ENCODE results near the gene SEPTIN7. TPM values are rescaled to one million over a fixed set of nuclear protein-coding genes. Genes with fewer than 3 reads are reported as not detected.

The SEPTIN7 gene
- polyA plus RNA-seq = 158 to 284 TPM (median 173 TPM) in 3 replicates
- polyA plus RNA-seq (2011; ENCODE audit: low read depth) = 560 TPM
- 113 and 242 TPM in 2 replicates for polyA plus RNA-seq (2011; cell fraction: cytosol; rRNA removed)
- polyA plus RNA-seq (2011; cell fraction: nucleus; rRNA removed) = 117 and 173 TPM in 2 replicates
- 148 and 213 TPM in 2 replicates for polyA plus RNA-seq (2012; ENCODE audit: low replicate concordance)
- 23.1 to 180 TPM (median 92.1 TPM) in 3 replicates for polyA minus RNA-seq
- 84.8 TPM for polyA minus RNA-seq (2011; cell fraction: cytosol; rRNA and poly(A)+ RNA removed)
- 57.4 and 108 TPM in 2 replicates for polyA minus RNA-seq (2011; cell fraction: nucleus; rRNA and poly(A)+ RNA removed)

DNA sequence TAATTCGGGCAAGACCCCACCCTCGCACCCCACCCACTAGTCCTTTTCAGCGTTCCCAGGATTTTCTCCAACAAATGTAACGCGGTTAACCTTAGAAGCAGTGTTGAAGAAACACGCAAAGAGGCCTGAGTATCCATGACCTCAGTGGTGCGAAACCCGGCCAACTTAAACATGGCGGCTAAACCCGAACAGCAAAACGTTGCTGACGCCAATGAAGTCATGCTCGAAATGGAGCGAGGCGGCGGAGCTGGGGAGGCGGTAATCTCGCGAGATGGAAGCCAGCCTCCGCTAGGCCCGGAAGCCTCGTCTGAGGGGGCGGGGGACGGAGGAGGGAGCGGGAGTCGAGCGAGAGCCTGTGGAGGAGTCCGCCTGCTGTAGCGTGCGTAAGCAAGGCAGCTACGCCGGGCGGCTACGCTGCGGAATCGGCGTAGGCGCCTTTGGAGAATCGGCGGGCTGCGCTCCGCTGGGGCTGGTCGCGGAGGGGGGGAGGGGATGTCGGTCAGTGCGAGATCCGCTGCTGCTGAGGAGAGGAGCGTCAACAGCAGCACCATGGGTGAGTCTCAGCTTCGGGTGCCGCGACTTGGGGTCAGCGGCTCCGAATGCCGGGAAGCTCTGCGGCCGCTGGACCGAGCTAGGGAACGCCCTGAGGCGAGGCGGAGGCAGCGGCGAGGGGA, at the start of gene SEPTIN7:
SEPTIN7 (plus strand) TSS at position 340 of the 674 bp plus-strand sequence; CDS start at position 493, 153 bp downstream.
- Histone ChIP-seq H3K4me1 (ENCODE audit: control insufficient read depth, extremely low read depth, insufficient read depth, low read length) (peaks cover 11% of the 10 kb centered on the region), H3K79me2 (ENCODE audit: control insufficient read depth, insufficient read depth, low read length) (peaks cover 44% of the 10 kb centered on the region), H3K4me3 (ENCODE audit: control insufficient read depth in 2 of 3, extremely low read depth in 1 of 3, insufficient read depth in 2 of 3, low read depth in 1 of 3, low read length in 3 of 3) (peak within 1 kb of the TSS; percentile 84 to 88 (median 85)), H3K27ac (ENCODE audit: control insufficient read depth, insufficient read depth, low read length) (peak within 1 kb of the TSS; percentile 95), H2AFZ (ENCODE audit: control insufficient read depth, low read length) (peak within 1 kb of the TSS; percentile 91), H3K9me1 (ENCODE audit: control insufficient read depth, extremely low read depth, insufficient read depth, low read length) (no peaks in the 10 kb centered on the region), H3K9ac (ENCODE audit: control insufficient read depth, extremely low read depth, insufficient read depth, low read length) (peak within 1 kb of the TSS; percentile 94), H4K20me1 (ENCODE audit: control insufficient read depth, extremely low read depth, insufficient read depth, low read length) (peaks cover 8% of the 10 kb centered on the region), H3K9me3 (ENCODE audit: control insufficient read depth, low read depth, low read length) (no peaks in the 10 kb centered on the region), H3K4me2 (ENCODE audit: control insufficient read depth, extremely low read depth, insufficient read depth, low read depth, low read length) (peak within 1 kb of the TSS; percentile 97), H3K36me3 (ENCODE audit: control insufficient read depth in 2 of 2, extremely low read depth in 1 of 2, insufficient read depth in 2 of 2, low read length in 2 of 2) (no peaks in the 10 kb centered on the region), H3K27me3 (ENCODE audit: control insufficient read depth, extremely low read depth, insufficient read depth, low read length) (no peaks in the 10 kb centered on the region)
- DNase-seq (ENCODE audit: low read depth, low spot score) (peak; percentile 83), FAIRE-seq (peak; percentile 56)
- TF ChIP-seq EZH2 (IDR thresholded peaks at IDR 0.05; ENCODE audit: low read length) = no peak
- TF ChIP-seq, protein P1, sequence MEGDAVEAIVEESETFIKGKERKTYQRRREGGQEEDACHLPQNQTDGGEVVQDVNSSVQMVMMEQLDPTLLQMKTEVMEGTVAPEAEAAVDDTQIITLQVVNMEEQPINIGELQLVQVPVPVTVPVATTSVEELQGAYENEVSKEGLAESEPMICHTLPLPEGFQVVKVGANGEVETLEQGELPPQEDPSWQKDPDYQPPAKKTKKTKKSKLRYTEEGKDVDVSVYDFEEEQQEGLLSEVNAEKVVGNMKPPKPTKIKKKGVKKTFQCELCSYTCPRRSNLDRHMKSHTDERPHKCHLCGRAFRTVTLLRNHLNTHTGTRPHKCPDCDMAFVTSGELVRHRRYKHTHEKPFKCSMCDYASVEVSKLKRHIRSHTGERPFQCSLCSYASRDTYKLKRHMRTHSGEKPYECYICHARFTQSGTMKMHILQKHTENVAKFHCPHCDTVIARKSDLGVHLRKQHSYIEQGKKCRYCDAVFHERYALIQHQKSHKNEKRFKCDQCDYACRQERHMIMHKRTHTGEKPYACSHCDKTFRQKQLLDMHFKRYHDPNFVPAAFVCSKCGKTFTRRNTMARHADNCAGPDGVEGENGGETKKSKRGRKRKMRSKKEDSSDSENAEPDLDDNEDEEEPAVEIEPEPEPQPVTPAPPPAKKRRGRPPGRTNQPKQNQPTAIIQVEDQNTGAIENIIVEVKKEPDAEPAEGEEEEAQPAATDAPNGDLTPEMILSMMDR (optimal IDR thresholded peaks at IDR 0.05 in 1 of 3, IDR thresholded peaks at IDR 0.05 in 1 of 3, conservative IDR thresholded peaks at IDR 0.05 in 1 of 3; ENCODE audit: extremely low read depth in 1 of 3, insufficient read depth in 2 of 3, low read length in 3 of 3) = no peak
- dilution Hi-C loops (cut with MboI; ENCODE audit: extremely low pct_ligation_motif_present, low sequenced_read_pairs) = loop anchor here (25.0 kb wide), 1 partner anchor 89 kb away; no protein-coding TSS in a partner anchor

DNA sequence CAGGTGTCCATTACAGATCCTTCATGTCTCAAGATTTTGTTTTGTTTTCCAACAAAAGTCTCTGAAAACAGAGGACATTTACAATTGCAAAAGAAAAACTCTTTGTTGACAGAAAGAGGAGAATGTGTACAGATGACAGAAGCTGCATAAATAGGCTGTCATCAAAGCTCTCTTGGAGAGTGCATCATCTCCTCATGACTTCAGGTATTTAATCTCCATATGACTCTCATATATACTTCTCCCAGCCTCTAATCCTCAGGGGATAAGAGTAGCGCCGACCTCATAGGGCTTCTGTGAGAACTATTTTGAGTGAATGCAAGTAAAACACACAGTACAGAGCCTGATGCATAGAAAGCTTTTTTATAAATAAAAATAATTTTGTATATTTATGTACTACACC, 48.1 kb upstream of the SEPTIN7 start:
- no peak for FAIRE-seq
- Histone ChIP-seq H3K9ac (ENCODE audit: control insufficient read depth, extremely low read depth, insufficient read depth, low read length) (no peak overlapping the region), H3K9me1 (ENCODE audit: control insufficient read depth, extremely low read depth, insufficient read depth, low read length) (no peaks in the 10 kb centered on the region), H4K20me1 (ENCODE audit: control insufficient read depth, extremely low read depth, insufficient read depth, low read length) (no peaks in the 10 kb centered on the region), H3K4me1 (ENCODE audit: control insufficient read depth, extremely low read depth, insufficient read depth, low read length) (peaks cover 10% of the 10 kb centered on the region), H2AFZ (ENCODE audit: control insufficient read depth, low read length) (no peak overlapping the region), H3K4me2 (ENCODE audit: control insufficient read depth, extremely low read depth, insufficient read depth, low read depth, low read length) (peak overlapping the region; percentile 61), H3K27me3 (ENCODE audit: control insufficient read depth, extremely low read depth, insufficient read depth, low read length) (no peaks in the 10 kb centered on the region), H3K4me3 (ENCODE audit: control insufficient read depth in 2 of 3, extremely low read depth in 1 of 3, insufficient read depth in 2 of 3, low read depth in 1 of 3, low read length in 3 of 3) (no peak overlapping the region), H3K36me3 (ENCODE audit: control insufficient read depth in 2 of 2, extremely low read depth in 1 of 2, insufficient read depth in 2 of 2, low read length in 2 of 2) (no peaks in the 10 kb centered on the region), H3K27ac (ENCODE audit: control insufficient read depth, insufficient read depth, low read length) (no peak overlapping the region), H3K9me3 (ENCODE audit: control insufficient read depth, low read depth, low read length) (no peaks in the 10 kb centered on the region), H3K79me2 (ENCODE audit: control insufficient read depth, insufficient read depth, low read length) (no peaks in the 10 kb centered on the region)
- no peak for DNase-seq (ENCODE audit: low read depth, low spot score)
- TF ChIP-seq EZH2 (IDR thresholded peaks at IDR 0.05; ENCODE audit: low read length) = no peak
- TF ChIP-seq, protein P1 (optimal IDR thresholded peaks at IDR 0.05 in 1 of 3, IDR thresholded peaks at IDR 0.05 in 1 of 3, conservative IDR thresholded peaks at IDR 0.05 in 1 of 3; ENCODE audit: extremely low read depth in 1 of 3, insufficient read depth in 2 of 3, low read length in 3 of 3) = no peak
- dilution Hi-C loops (cut with MboI; ENCODE audit: extremely low pct_ligation_motif_present, low sequenced_read_pairs) = no loop called here

Data from keratinocyte (primary cell).